Fibroblast of lung (primary cell): ENCODE results near the gene DIO3. TPM values are rescaled to one million over a fixed set of nuclear protein-coding genes. Genes with fewer than 3 reads are reported as not detected.

Source experiments
- DNase-seq, 2 donors: peaks; one replicate each; pipeline versions ENCODE4 v3.0.0 to v3.0.0-alpha.2; 2010; ENCODE audit warnings: low read depth in 2 of 2
- H2AFZ ChIP-seq: 2 replicates; pipeline ENCODE4 v1.5.1; 2012; ENCODE audit warnings: low read length, control low read depth, inconsistent platforms
- H3K27ac ChIP-seq: 2 replicates; pipeline ENCODE4 v1.5.1; 2011; ENCODE audit warnings: low read length, control low read depth; ENCODE audit not compliant: insufficient read depth
- H3K27me3 ChIP-seq: 2 replicates; pipeline ENCODE4 v1.5.1; 2011; ENCODE audit warnings: mild to moderate bottlenecking, low read length; ENCODE audit not compliant: control insufficient read depth, insufficient read depth
- H3K36me3 ChIP-seq: 2 replicates; pipeline ENCODE4 v1.5.1; 2011; ENCODE audit warnings: low read length; ENCODE audit not compliant: control insufficient read depth, insufficient read depth
- H3K4me1 ChIP-seq: 2 replicates; pipeline ENCODE4 v1.5.1; 2011; ENCODE audit warnings: low read length; ENCODE audit not compliant: control insufficient read depth, insufficient read depth; ENCODE audit errors: extremely low read depth
- H3K4me2 ChIP-seq: 2 replicates; pipeline ENCODE4 v1.5.1; 2011; ENCODE audit warnings: low read length, control low read depth; ENCODE audit not compliant: insufficient read depth; ENCODE audit errors: extremely low read depth
- H3K4me3 ChIP-seq, 4 experiments: fragments of 200-600 bp in 1 of 4; sonication (generic) in 1 of 4; replicated peaks in 1 of 4; 2 replicates each; pipeline ENCODE4 v1.5.1; 2011 to 2016; ENCODE audit warnings: low read length in 4 of 4, low read depth in 3 of 4, mild to moderate bottlenecking in 3 of 4, control low read depth in 2 of 4, inconsistent platforms in 1 of 4, mixed read lengths in 1 of 4; ENCODE audit not compliant: insufficient read depth in 1 of 4; ENCODE audit errors: control extremely low read depth in 1 of 4
- H3K79me2 ChIP-seq: 2 replicates; pipeline ENCODE4 v1.5.1; 2012; ENCODE audit warnings: mild to moderate bottlenecking, low read length, inconsistent platforms; ENCODE audit not compliant: control insufficient read depth, insufficient read depth
- H3K9ac ChIP-seq: 2 replicates; pipeline ENCODE4 v1.5.1; 2011; ENCODE audit warnings: mild to moderate bottlenecking, low read length, control low read depth; ENCODE audit not compliant: insufficient read depth
- H3K9me3 ChIP-seq: 2 replicates; pipeline ENCODE4 v1.5.1; 2012; ENCODE audit warnings: low read depth, low read length; ENCODE audit not compliant: control insufficient read depth, insufficient read depth
- H4K20me1 ChIP-seq: 2 replicates; pipeline ENCODE4 v1.5.1; 2011; ENCODE audit warnings: low read length; ENCODE audit not compliant: control insufficient read depth, insufficient read depth; ENCODE audit errors: extremely low read depth
- EZH2 ChIP-seq: IDR thresholded peaks from 2 replicates; pipeline ENCODE4 v1.5.1; 2012; ENCODE audit warnings: low read length, control low read depth, mild to moderate bottlenecking; ENCODE audit errors: missing control alignments
- polyA plus RNA-seq, 2 donors: library from polyadenylated mRNA; depleted of rRNA in 1 of 2; stranded (reverse) in 1 of 2; unstranded in 1 of 2; fragments of >200 nt; gene quantifications; 2 replicates each; pipeline ENCODE4 v1.2.1, GENCODE V29; 2011 to 2012; ENCODE audit warnings: missing spikeins in 1 of 2
- total RNA-seq: library from RNA; depleted of rRNA; stranded (reverse); fragments of >200 nt; gene quantifications from 2 replicates; pipeline ENCODE4 v1.2.1, GENCODE V29; 2014
- TF ChIP-seq, protein P1 (sequence below), 2 donors: IDR thresholded peaks in 1 of 2; conservative IDR thresholded peaks in 1 of 2; 1 replicate in 1 of 2; 2 replicates in 1 of 2; pipeline ENCODE4 v1.5.1; 2011 to 2012; ENCODE audit warnings: low read length in 2 of 2, control low read depth in 1 of 2, inconsistent platforms in 1 of 2, low read depth in 1 of 2, mild to moderate bottlenecking in 1 of 2

The DIO3 gene
- total and polyA plus RNA-seq, 2 donors (not counting 1 experiment from before 2014, with no cell fraction given), result 0.17 TPM; not detected in 1

DNA sequence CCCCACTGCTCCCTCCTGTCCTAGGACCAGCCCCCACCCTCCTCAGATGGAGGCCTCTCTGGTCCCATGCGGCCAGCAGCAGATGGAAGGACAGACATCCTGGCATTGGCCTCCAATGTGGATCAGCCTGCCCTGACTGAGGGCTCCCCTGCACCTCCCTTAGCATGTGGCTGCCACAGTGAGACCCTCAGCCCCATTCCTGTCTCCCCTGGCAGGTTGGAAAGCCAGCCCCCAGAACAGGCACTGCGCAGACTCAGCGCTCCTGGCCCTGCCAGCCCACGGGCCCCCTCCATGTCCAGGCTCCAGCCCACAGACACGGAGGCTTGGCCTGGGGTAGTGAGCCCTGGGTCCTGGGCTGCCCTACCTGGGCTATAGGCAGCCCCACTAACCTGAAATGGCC, 47.2 kb upstream of the DIO3 start:
- Histone ChIP-seq H3K79me2 (no peaks in the 10 kb centered on the region), H2AFZ (no peak overlapping the region), H3K4me1 (no peaks in the 10 kb centered on the region), H3K9me3 (no peaks in the 10 kb centered on the region), H3K36me3 (no peaks in the 10 kb centered on the region), H3K4me3 (no peak overlapping the region), H3K27me3 (no peaks in the 10 kb centered on the region), H3K9ac (no peak overlapping the region), H3K27ac (no peak overlapping the region), H3K4me2 (no peak overlapping the region), H4K20me1 (no peaks in the 10 kb centered on the region)
- TF ChIP-seq EZH2, result no peak
- TF ChIP-seq, protein P1, sequence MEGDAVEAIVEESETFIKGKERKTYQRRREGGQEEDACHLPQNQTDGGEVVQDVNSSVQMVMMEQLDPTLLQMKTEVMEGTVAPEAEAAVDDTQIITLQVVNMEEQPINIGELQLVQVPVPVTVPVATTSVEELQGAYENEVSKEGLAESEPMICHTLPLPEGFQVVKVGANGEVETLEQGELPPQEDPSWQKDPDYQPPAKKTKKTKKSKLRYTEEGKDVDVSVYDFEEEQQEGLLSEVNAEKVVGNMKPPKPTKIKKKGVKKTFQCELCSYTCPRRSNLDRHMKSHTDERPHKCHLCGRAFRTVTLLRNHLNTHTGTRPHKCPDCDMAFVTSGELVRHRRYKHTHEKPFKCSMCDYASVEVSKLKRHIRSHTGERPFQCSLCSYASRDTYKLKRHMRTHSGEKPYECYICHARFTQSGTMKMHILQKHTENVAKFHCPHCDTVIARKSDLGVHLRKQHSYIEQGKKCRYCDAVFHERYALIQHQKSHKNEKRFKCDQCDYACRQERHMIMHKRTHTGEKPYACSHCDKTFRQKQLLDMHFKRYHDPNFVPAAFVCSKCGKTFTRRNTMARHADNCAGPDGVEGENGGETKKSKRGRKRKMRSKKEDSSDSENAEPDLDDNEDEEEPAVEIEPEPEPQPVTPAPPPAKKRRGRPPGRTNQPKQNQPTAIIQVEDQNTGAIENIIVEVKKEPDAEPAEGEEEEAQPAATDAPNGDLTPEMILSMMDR (conservative IDR thresholded peaks at IDR 0.05 in 1 of 2, IDR thresholded peaks at IDR 0.05 in 1 of 2; ENCODE audit: low read depth in 1 of 2, low read length in 2 of 2), result no peak
- DNase-seq, result no peak

DNA sequence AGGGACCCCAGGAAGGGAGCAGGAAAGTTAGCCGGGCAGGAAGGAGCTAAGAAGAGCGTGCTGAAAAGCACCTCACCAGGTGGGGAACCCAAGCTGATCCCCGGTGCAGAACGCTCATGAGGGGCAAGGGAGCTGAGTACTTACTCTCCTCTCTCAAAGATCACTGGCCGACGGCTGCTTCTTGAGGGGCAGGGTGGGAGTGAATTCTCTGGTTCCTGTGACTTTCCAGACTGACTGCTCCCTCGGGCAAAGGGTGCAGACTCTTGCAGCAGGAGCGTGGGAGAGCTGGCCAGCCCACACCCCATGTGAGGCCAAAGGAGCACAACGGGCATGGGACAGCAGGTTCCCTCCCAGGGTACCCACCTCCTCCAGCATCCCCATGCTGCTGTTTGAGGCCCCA, 44.9 kb upstream of the DIO3 start:
- no peaks in the 10 kb centered on the region for H3K27me3 ChIP-seq
- no peak overlapping the region for H3K9ac ChIP-seq
- H3K27ac ChIP-seq, result no peak overlapping the region
- H3K4me1 ChIP-seq, result no peaks in the 10 kb centered on the region
- H3K9me3 ChIP-seq, result no peaks in the 10 kb centered on the region
- H2AFZ ChIP-seq, result no peak overlapping the region
- no peak overlapping the region for H3K4me2 ChIP-seq
- DNase-seq, result no peak
- no peak for TF ChIP-seq EZH2
- TF ChIP-seq, protein P1 (conservative IDR thresholded peaks at IDR 0.05 in 1 of 2, IDR thresholded peaks at IDR 0.05 in 1 of 2; ENCODE audit: low read depth in 1 of 2, low read length in 2 of 2), result no peak
- no peaks in the 10 kb centered on the region for H4K20me1 ChIP-seq
- no peaks in the 10 kb centered on the region for H3K79me2 ChIP-seq
- no peak overlapping the region for H3K4me3 ChIP-seq
- H3K36me3 ChIP-seq, result no peaks in the 10 kb centered on the region

DNA sequence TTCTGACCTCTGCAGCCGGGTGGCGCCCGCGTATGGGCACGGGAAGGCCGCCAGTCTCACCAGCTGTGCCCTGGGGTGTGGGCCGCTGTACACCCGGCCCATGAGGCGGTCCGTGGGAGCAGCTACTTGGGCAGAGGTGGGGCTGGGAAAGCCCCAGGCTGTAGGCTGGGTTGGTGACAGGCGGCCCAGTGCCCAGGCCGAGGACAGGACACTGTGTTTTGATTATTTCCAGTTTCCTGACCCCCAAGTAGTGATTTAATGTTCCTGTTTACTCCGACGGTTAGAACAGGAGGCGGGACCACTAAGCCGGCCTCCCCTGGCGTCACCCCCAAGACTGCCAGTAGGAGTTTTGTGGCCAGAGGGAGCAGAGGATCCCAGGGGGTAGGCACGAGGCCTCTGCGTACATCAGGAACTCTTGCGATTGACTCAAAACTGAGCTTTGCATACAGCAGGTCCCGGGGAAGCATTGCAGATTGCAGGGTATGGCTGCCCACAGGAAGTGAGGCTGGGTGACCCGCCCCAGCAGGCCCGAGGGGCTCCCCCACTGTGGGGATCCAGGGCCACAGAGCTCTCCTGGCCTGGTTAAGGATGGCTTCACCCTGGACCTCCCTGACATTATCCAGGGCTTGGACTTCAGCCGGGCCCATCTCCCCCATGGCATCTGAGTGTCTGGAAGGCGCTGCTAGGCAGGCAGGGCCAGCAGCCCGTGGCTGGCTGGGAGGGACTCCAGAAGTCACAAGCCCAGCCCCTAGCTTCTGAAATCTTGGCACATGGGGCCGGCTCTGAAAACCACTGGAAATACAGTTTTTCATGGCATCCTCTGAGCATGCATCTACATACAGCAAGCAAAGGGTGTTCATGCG, 42.5 kb upstream of the DIO3 start:
- H2AFZ ChIP-seq, result no peak overlapping the region
- H3K79me2 ChIP-seq, result no peaks in the 10 kb centered on the region
- no peaks in the 10 kb centered on the region for H3K4me1 ChIP-seq
- H3K4me2 ChIP-seq, result no peak overlapping the region
- H3K9ac ChIP-seq, result no peak overlapping the region
- no peaks in the 10 kb centered on the region for H3K36me3 ChIP-seq
- no peak for DNase-seq
- TF ChIP-seq, protein P1 (conservative IDR thresholded peaks at IDR 0.05 in 1 of 2, IDR thresholded peaks at IDR 0.05 in 1 of 2; ENCODE audit: low read depth in 1 of 2, low read length in 2 of 2), result no peak
- no peak for TF ChIP-seq EZH2
- no peak overlapping the region for H3K27ac ChIP-seq
- H4K20me1 ChIP-seq, result no peaks in the 10 kb centered on the region
- no peak overlapping the region for H3K4me3 ChIP-seq
- no peaks in the 10 kb centered on the region for H3K9me3 ChIP-seq
- no peaks in the 10 kb centered on the region for H3K27me3 ChIP-seq
